Activated naive CD4-positive, alpha-beta T cell treated with anti-CD3 and anti-CD28 coated beads, Interleukin-2, amount 50 U/mL, for 24 hours (primary cell): ENCODE data around the gene FAR2.
"Not testable (repeated sequence)": the region's sequence is repeated elsewhere in the genome, so short reads cannot be mapped to it uniquely, and the experiment has no call there.

Source experiments
- H3K27ac Mint-ChIP-seq: one replicate; pipeline ENCODE4 v1.8.0; 2021; ENCODE audit warnings: mild to moderate bottlenecking, mixed read lengths
- H3K27me3 Mint-ChIP-seq: one replicate; pipeline ENCODE4 v1.8.0; 2021; ENCODE audit warnings: mixed read lengths
- H3K36me3 Mint-ChIP-seq: one replicate; pipeline ENCODE4 v1.8.0; 2021; ENCODE audit warnings: mixed read lengths
- H3K4me1 Mint-ChIP-seq: one replicate; pipeline ENCODE4 v1.8.0; 2021; ENCODE audit warnings: mixed read lengths
- H3K4me3 Mint-ChIP-seq: one replicate; pipeline ENCODE4 v1.8.0; 2021; ENCODE audit warnings: mild to moderate bottlenecking, mixed read lengths
- H3K9me3 Mint-ChIP-seq: one replicate; pipeline ENCODE4 v1.8.0; 2021; ENCODE audit warnings: mixed read lengths

FAR2 gene

GRCh38 chr12:29167988-29168387 is 18.9 kb downstream of the FAR2 start:
- peaks cover 7% of the 10 kb centered on the region for H3K36me3 Mint-ChIP-seq
- no peaks in the 10 kb centered on the region for H3K9me3 Mint-ChIP-seq
- H3K4me1 Mint-ChIP-seq, result peaks cover 12% of the 10 kb centered on the region
- H3K27me3 Mint-ChIP-seq, result no peaks in the 10 kb centered on the region
- H3K27ac Mint-ChIP-seq, result no peak overlapping the region
- no peak overlapping the region for H3K4me3 Mint-ChIP-seq

GRCh38 chr12:29169978-29170377 is 20.9 kb downstream of the FAR2 start:
- H3K4me1 Mint-ChIP-seq, H3K27me3 Mint-ChIP-seq, H3K9me3 Mint-ChIP-seq, H3K36me3 Mint-ChIP-seq, H3K27ac Mint-ChIP-seq, H3K4me3 Mint-ChIP-seq: not testable (repeated sequence)

- not testable (repeated sequence) for H3K27ac Mint-ChIP-seq, H3K9me3 Mint-ChIP-seq, H3K27me3 Mint-ChIP-seq, H3K4me1 Mint-ChIP-seq, H3K4me3 Mint-ChIP-seq, H3K36me3 Mint-ChIP-seq
Measured at GRCh38 chr12:29170478-29171084, 21.5 kb downstream of the FAR2 start.

- Mint-ChIP-seq H3K9me3 (no peaks in the 10 kb centered on the region), H3K27me3 (no peaks in the 10 kb centered on the region), H3K4me3 (no peak overlapping the region), H3K4me1 (peaks cover 3% of the 10 kb centered on the region), H3K27ac (no peak overlapping the region), H3K36me3 (peaks cover 7% of the 10 kb centered on the region)
Measured at GRCh38 chr12:29171421-29172258, 22.6 kb downstream of the FAR2 start.

- Mint-ChIP-seq H3K27ac (no peak overlapping the region), H3K4me3 (no peak overlapping the region), H3K36me3 (peaks cover 4% of the 10 kb centered on the region), H3K4me1 (no peaks in the 10 kb centered on the region), H3K27me3 (no peaks in the 10 kb centered on the region), H3K9me3 (no peaks in the 10 kb centered on the region)
Measured at GRCh38 chr12:29176941-29177340, 27.9 kb downstream of the FAR2 start.

GRCh38 chr12:29182247-29182646 is 33.2 kb downstream of the FAR2 start:
- H3K27ac Mint-ChIP-seq, result not testable (repeated sequence)

GRCh38 chr12:29187756-29188155 is 38.7 kb downstream of the FAR2 start:
- no peaks in the 10 kb centered on the region for H3K9me3 Mint-ChIP-seq
- H3K4me3 Mint-ChIP-seq, result no peak overlapping the region
- peaks cover 3% of the 10 kb centered on the region for H3K36me3 Mint-ChIP-seq
- H3K4me1 Mint-ChIP-seq, result no peaks in the 10 kb centered on the region
- peaks cover 1% of the 10 kb centered on the region for H3K27me3 Mint-ChIP-seq
- no peak overlapping the region for H3K27ac Mint-ChIP-seq

More at GRCh38 chr12:29182247-29182646, 33.2 kb downstream of the FAR2 start:
- not testable (repeated sequence) for H3K4me1 Mint-ChIP-seq, H3K36me3 Mint-ChIP-seq, H3K27me3 Mint-ChIP-seq, H3K4me3 Mint-ChIP-seq, H3K9me3 Mint-ChIP-seq

- Mint-ChIP-seq H3K36me3 (peaks cover 1% of the 10 kb centered on the region), H3K9me3 (no peaks in the 10 kb centered on the region), H3K4me3 (no peak overlapping the region), H3K4me1 (no peaks in the 10 kb centered on the region), H3K27ac (no peak overlapping the region), H3K27me3 (peaks cover 1% of the 10 kb centered on the region)
Measured at GRCh38 chr12:29191267-29191850, 42.3 kb downstream of the FAR2 start.

- H3K36me3 Mint-ChIP-seq, result peaks cover 1% of the 10 kb centered on the region
- peaks cover 4% of the 10 kb centered on the region for H3K9me3 Mint-ChIP-seq
- no peak overlapping the region for H3K27ac Mint-ChIP-seq
- no peak overlapping the region for H3K4me3 Mint-ChIP-seq
- no peaks in the 10 kb centered on the region for H3K4me1 Mint-ChIP-seq
- H3K27me3 Mint-ChIP-seq, result no peaks in the 10 kb centered on the region
Measured at GRCh38 chr12:29198901-29199300, 49.8 kb downstream of the FAR2 start.

- peaks cover 4% of the 10 kb centered on the region for H3K9me3 Mint-ChIP-seq
- H3K4me1 Mint-ChIP-seq, result no peaks in the 10 kb centered on the region
- no peak overlapping the region for H3K27ac Mint-ChIP-seq
- H3K4me3 Mint-ChIP-seq, result no peak overlapping the region
- H3K36me3 Mint-ChIP-seq, result peaks cover 6% of the 10 kb centered on the region
- H3K27me3 Mint-ChIP-seq, result no peaks in the 10 kb centered on the region
Measured at GRCh38 chr12:29200586-29200985, 51.5 kb downstream of the FAR2 start.

- Mint-ChIP-seq H3K36me3 (peaks cover 6% of the 10 kb centered on the region), H3K4me1 (no peaks in the 10 kb centered on the region), H3K27me3 (no peaks in the 10 kb centered on the region), H3K9me3 (peaks cover 4% of the 10 kb centered on the region), H3K4me3 (no peak overlapping the region), H3K27ac (no peak overlapping the region)
Measured at GRCh38 chr12:29201296-29201695, 52.2 kb downstream of the FAR2 start.

GRCh38 chr12:29201746-29202145 is 52.7 kb downstream of the FAR2 start:
- Mint-ChIP-seq H3K36me3 (peaks cover 6% of the 10 kb centered on the region), H3K9me3 (peaks cover 4% of the 10 kb centered on the region), H3K27me3 (no peaks in the 10 kb centered on the region), H3K4me3 (no peak overlapping the region), H3K4me1 (no peaks in the 10 kb centered on the region), H3K27ac (no peak overlapping the region)

GRCh38 chr12:29204521-29204920 is 55.4 kb downstream of the FAR2 start:
- peaks cover 4% of the 10 kb centered on the region for H3K9me3 Mint-ChIP-seq
- H3K4me3 Mint-ChIP-seq, result no peak overlapping the region
- H3K4me1 Mint-ChIP-seq, result no peaks in the 10 kb centered on the region
- no peak overlapping the region for H3K27ac Mint-ChIP-seq
- H3K27me3 Mint-ChIP-seq, result no peaks in the 10 kb centered on the region
- H3K36me3 Mint-ChIP-seq, result peaks cover 6% of the 10 kb centered on the region

- H3K27ac Mint-ChIP-seq, result no peak overlapping the region
- H3K27me3 Mint-ChIP-seq, result no peaks in the 10 kb centered on the region
- H3K4me3 Mint-ChIP-seq, result no peak overlapping the region
- H3K4me1 Mint-ChIP-seq, result no peaks in the 10 kb centered on the region
- peaks cover 4% of the 10 kb centered on the region for H3K9me3 Mint-ChIP-seq
- H3K36me3 Mint-ChIP-seq, result peaks cover 5% of the 10 kb centered on the region
Measured at GRCh38 chr12:29207120-29207519, 58.0 kb downstream of the FAR2 start.

GRCh38 chr12:29208060-29208459 is 59.0 kb downstream of the FAR2 start:
- no peaks in the 10 kb centered on the region for H3K27me3 Mint-ChIP-seq
- H3K4me1 Mint-ChIP-seq, result no peaks in the 10 kb centered on the region
- H3K27ac Mint-ChIP-seq, result no peak overlapping the region
- H3K9me3 Mint-ChIP-seq, result no peaks in the 10 kb centered on the region
- H3K36me3 Mint-ChIP-seq, result peaks cover 6% of the 10 kb centered on the region
- H3K4me3 Mint-ChIP-seq, result no peak overlapping the region

- Mint-ChIP-seq H3K27ac (no peak overlapping the region), H3K36me3 (peaks cover 6% of the 10 kb centered on the region), H3K9me3 (no peaks in the 10 kb centered on the region), H3K27me3 (no peaks in the 10 kb centered on the region), H3K4me3 (no peak overlapping the region), H3K4me1 (no peaks in the 10 kb centered on the region)
Measured at GRCh38 chr12:29208936-29209701, 60.0 kb downstream of the FAR2 start.
